Measurements from ENCODE around the gene FGF12. TPM values are rescaled to one million over a fixed set of nuclear protein-coding genes. Genes with fewer than 3 reads are reported as not detected.

Gene FGF12
- total and polyA plus RNA-seq, 2 of the 13 experiments (the other 11 are each of a cell fraction or from before 2014, with no cell fraction given) = 0.07 TPM; not detected in 1

DNA sequence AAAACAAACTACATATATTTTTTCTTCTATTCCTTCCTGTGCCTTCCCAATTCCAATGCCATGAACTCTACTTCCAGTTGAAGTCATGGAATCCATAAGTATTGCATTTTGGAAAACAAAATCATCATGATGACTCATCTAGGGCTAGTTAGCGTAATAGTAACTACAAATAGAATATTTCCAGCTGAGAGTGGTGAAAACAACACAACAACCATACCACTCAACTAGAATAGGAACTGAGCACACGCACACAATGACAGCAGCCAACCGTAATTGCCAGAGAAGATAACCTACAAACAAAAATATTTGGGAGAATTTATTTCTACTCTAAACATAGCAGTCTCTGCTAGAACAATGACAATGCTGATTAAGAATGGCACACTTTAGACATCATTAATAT lies 225.9 kb downstream of the FGF12 start:
- FAIRE-seq = no peak

DNA sequence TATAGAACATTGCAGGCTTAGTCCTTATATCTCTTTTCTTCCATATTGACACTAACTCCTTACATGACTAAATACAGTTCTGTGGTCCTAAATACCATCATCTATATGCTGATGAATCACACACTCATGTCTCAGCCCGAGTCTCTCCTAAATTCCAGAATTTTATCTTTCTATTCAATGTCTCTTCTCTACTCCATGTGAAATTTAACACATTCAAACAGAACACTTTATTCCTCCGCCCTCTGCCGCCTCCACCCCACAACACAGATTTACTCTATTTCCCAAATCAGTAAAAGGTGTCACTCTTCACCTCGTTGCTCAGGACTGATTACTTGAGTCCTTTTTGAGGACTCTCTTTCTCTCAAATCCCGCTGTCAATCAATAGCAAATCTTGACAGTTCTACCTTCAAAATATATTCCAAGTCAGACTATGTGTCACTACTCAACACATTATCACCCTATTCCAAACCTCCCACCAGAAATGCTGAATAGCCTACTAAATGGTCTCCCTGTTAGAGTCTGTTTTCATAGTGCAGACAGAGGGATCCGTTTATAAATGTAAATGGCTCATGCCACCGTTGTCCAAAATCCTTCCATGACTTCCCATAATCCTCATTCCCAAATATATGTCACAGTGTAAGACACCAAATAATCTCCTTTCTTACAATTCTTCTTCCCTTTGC lies 230.3 kb downstream of the FGF12 start:
- FAIRE-seq = no peak
- Histone ChIP-seq H3K79me2 (ENCODE audit: insufficient read depth, low read length) (no peaks in the 10 kb centered on the region), H3K9ac (ENCODE audit: insufficient read depth, low read depth, low read length) (no peak overlapping the region), H3K9me3 (ENCODE audit: low read length) (no peaks in the 10 kb centered on the region), H3K4me3 (replicated peaks in 1 of 3; ENCODE audit: insufficient read depth in 1 of 3, low read depth in 2 of 3, low read length in 3 of 3) (no peak overlapping the region), H3K4me1 (ENCODE audit: insufficient read depth, low read length) (no peaks in the 10 kb centered on the region), H4K20me1 (ENCODE audit: insufficient read depth, low read length) (no peaks in the 10 kb centered on the region), H3K4me2 (ENCODE audit: low read depth, low read length) (no peak overlapping the region), H3K36me3 (replicated peaks in 1 of 2; ENCODE audit: control insufficient read depth in 1 of 2, insufficient read depth in 2 of 2, low read length in 2 of 2) (no peaks in the 10 kb centered on the region), H3K27ac (ENCODE audit: extremely low read length, insufficient read depth, low read length) (no peak overlapping the region), H3K27me3 (ENCODE audit: control insufficient read depth in 1 of 2, insufficient read depth in 2 of 2, low read length in 2 of 2) (no peaks in the 10 kb centered on the region), H2AFZ (ENCODE audit: low read length) (no peak overlapping the region)
- BruUV-seq (replicated peaks) = no TSS peak
- 24% methylated on average over 7 of the region's 7 CpGs for WGBS (ENCODE audit: low lambda C conversion rate)
- DNase-seq (ENCODE audit: low spot score) = no peak
- ChIA-PET CTCF (ENCODE audit: low intra/inter-chr PET ratio, low total read pairs) (no interaction called here), POLR2A (no interaction called here)
- intact Hi-C loops (cut with micrococcal nuclease; ENCODE audit: unreplicated experiment) = no loop called here
- in situ Hi-C loops (cut with HindIII; ENCODE audit: extremely low pct_ligation_motif_present, low pct_unique_long_range_greater_than_20kb) = no loop called here
- ATAC-seq = no peak
- TF ChIP-seq ZNF512B (CRISPR knock-in tag; IDR thresholded peaks at IDR 0.05; ENCODE audit: borderline replicate concordance) = no peak
- no peak for TF ChIP-seq MAFK (conservative IDR thresholded peaks at IDR 0.05 in 1 of 2, IDR thresholded peaks at IDR 0.05 in 1 of 2; ENCODE audit: low read length in 2 of 2)
- no peak for TF ChIP-seq SCMH1 (CRISPR knock-in tag; IDR thresholded peaks at IDR 0.05; ENCODE audit: borderline replicate concordance)
- TF ChIP-seq MXD4 (CRISPR knock-in tag; IDR thresholded peaks at IDR 0.05) = no peak
- TF ChIP-seq, protein P1, sequence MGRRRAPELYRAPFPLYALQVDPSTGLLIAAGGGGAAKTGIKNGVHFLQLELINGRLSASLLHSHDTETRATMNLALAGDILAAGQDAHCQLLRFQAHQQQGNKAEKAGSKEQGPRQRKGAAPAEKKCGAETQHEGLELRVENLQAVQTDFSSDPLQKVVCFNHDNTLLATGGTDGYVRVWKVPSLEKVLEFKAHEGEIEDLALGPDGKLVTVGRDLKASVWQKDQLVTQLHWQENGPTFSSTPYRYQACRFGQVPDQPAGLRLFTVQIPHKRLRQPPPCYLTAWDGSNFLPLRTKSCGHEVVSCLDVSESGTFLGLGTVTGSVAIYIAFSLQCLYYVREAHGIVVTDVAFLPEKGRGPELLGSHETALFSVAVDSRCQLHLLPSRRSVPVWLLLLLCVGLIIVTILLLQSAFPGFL (CRISPR knock-in tag; IDR thresholded peaks at IDR 0.05) = no peak
- no peak for TF ChIP-seq ZNF496 (CRISPR knock-in tag; IDR thresholded peaks at IDR 0.05; ENCODE audit: insufficient replicate concordance)
- TF ChIP-seq RFXAP (CRISPR knock-in tag; IDR thresholded peaks at IDR 0.05; ENCODE audit: borderline replicate concordance) = no peak
- TF ChIP-seq EZH2 (conservative IDR thresholded peaks at IDR 0.05; ENCODE audit: low read depth, low read length) = no peak

More for the DNA sequence above, 225.9 kb downstream of the FGF12 start:
- no peak overlapping the region for H3K4me3 ChIP-seq (replicated peaks in 1 of 3; ENCODE audit: insufficient read depth in 1 of 3, low read depth in 2 of 3, low read length in 3 of 3)
- H4K20me1 ChIP-seq (ENCODE audit: insufficient read depth, low read length) = no peaks in the 10 kb centered on the region
- intact Hi-C loops (cut with micrococcal nuclease; ENCODE audit: unreplicated experiment) = no loop called here
- no peak overlapping the region for H3K4me2 ChIP-seq (ENCODE audit: low read depth, low read length)
- H2AFZ ChIP-seq (ENCODE audit: low read length) = no peak overlapping the region
- no peaks in the 10 kb centered on the region for H3K79me2 ChIP-seq (ENCODE audit: insufficient read depth, low read length)
- H3K4me1 ChIP-seq (ENCODE audit: insufficient read depth, low read length) = no peaks in the 10 kb centered on the region
- in situ Hi-C loops (cut with HindIII; ENCODE audit: extremely low pct_ligation_motif_present, low pct_unique_long_range_greater_than_20kb) = no loop called here
- TF ChIP-seq KAT8 (CRISPR knock-in tag; IDR thresholded peaks at IDR 0.05) = no peak
- TF ChIP-seq PAWR (CRISPR knock-in tag; IDR thresholded peaks at IDR 0.05; ENCODE audit: borderline replicate concordance) = no peak
- no peak for TF ChIP-seq CHD2 (IDR thresholded peaks at IDR 0.05; ENCODE audit: low read depth, low read length)
- TF ChIP-seq, protein P2, sequence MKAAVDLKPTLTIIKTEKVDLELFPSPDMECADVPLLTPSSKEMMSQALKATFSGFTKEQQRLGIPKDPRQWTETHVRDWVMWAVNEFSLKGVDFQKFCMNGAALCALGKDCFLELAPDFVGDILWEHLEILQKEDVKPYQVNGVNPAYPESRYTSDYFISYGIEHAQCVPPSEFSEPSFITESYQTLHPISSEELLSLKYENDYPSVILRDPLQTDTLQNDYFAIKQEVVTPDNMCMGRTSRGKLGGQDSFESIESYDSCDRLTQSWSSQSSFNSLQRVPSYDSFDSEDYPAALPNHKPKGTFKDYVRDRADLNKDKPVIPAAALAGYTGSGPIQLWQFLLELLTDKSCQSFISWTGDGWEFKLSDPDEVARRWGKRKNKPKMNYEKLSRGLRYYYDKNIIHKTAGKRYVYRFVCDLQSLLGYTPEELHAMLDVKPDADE (CRISPR knock-in tag; IDR thresholded peaks at IDR 0.05) = no peak
- TF ChIP-seq RXRB (CRISPR knock-in tag; IDR thresholded peaks at IDR 0.05; ENCODE audit: borderline replicate concordance) = no peak
- no peak for TF ChIP-seq NFIB (CRISPR knock-in tag; IDR thresholded peaks at IDR 0.05; ENCODE audit: borderline replicate concordance)
- no peak for TF ChIP-seq MIER3 (CRISPR knock-in tag; IDR thresholded peaks at IDR 0.05; ENCODE audit: borderline replicate concordance)
- no peak for TF ChIP-seq RBAK (CRISPR knock-in tag; IDR thresholded peaks at IDR 0.05)
- TF ChIP-seq ZNF256 (CRISPR knock-in tag; conservative IDR thresholded peaks at IDR 0.05) = no peak
- TF ChIP-seq ZNF569 (CRISPR knock-in tag; IDR thresholded peaks at IDR 0.05; ENCODE audit: borderline replicate concordance) = no peak
- no peaks in the 10 kb centered on the region for H3K9me3 ChIP-seq (ENCODE audit: low read length)
- no peak overlapping the region for H3K9ac ChIP-seq (ENCODE audit: insufficient read depth, low read depth, low read length)
- BruUV-seq (replicated peaks) = no TSS peak
- CTCF ChIA-PET (ENCODE audit: low intra/inter-chr PET ratio, low total read pairs) = no interaction called here
- DNase-seq (ENCODE audit: low spot score) (no peak), ATAC-seq (no peak)
- no peaks in the 10 kb centered on the region for H3K27me3 ChIP-seq (ENCODE audit: control insufficient read depth in 1 of 2, insufficient read depth in 2 of 2, low read length in 2 of 2)
- WGBS (ENCODE audit: low lambda C conversion rate) = 2% methylated on average over 3 of the region's 3 CpGs
- POLR2A ChIA-PET = no interaction called here
- no peaks in the 10 kb centered on the region for H3K36me3 ChIP-seq (replicated peaks in 1 of 2; ENCODE audit: control insufficient read depth in 1 of 2, insufficient read depth in 2 of 2, low read length in 2 of 2)
- no peak overlapping the region for H3K27ac ChIP-seq (ENCODE audit: extremely low read length, insufficient read depth, low read length)

Measured in HepG2 (cell line).